Measurements from ENCODE around the gene RAI1. TPM values are rescaled to one million over a fixed set of nuclear protein-coding genes. Genes with fewer than 3 reads are reported as not detected.

The RAI1 gene
- total and polyA plus RNA-seq, 2 of the 13 experiments (the other 11 are each of a cell fraction or from before 2014, with no cell fraction given) = 3.4 to 5.2 TPM

DNA sequence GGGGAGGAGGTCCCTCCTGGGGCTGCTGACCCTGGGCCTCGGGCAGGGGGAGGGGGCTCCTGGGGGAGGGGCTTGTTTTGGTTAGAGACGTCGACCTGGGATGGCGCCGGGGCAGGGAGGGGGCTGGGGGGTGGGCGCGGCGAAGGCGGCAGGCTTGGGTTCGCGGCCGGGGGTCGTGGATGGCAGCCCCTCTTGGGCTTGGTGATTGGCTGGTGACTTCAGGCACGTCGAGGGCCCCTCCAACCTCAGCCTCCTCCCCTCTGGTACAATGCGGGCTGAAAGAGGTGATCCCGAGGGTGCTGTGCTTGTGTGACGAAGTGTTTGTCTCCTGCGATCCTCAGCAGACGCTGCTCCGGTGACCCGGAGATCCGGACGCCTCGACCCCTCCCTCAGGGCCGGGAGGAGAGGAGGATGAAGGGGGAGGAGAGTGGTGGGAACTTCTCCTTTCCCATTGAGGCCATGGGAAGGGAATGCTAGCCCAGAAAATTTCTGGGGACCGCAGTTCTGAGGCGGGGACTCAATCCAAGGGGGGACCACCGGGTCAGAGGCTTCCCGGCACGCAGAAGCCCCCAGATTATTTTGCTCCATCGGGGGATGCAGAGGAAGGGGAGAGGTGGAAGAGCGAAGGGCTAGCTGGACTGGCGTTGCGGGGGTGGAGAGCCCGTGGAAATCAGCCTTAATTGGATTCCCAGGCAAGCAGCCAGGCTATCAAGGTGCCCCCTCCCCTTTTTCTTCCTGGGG, 43.9 kb downstream of the RAI1 start:
- Histone ChIP-seq H3K9me3 (ENCODE audit: low read length) (no peaks in the 10 kb centered on the region), H3K27ac (ENCODE audit: extremely low read length, insufficient read depth, low read length) (no peak overlapping the region), H3K79me2 (ENCODE audit: insufficient read depth, low read length) (peaks cover 20% of the 10 kb centered on the region), H4K20me1 (ENCODE audit: insufficient read depth, low read length) (peaks cover 16% of the 10 kb centered on the region), H3K4me3 (replicated peaks in 1 of 3; ENCODE audit: insufficient read depth in 1 of 3, low read depth in 2 of 3, low read length in 3 of 3) (no peak overlapping the region), H3K9ac (ENCODE audit: insufficient read depth, low read depth, low read length) (no peak overlapping the region), H3K4me2 (ENCODE audit: low read depth, low read length) (no peak overlapping the region), H2AFZ (ENCODE audit: low read length) (no peak overlapping the region), H3K27me3 (ENCODE audit: control insufficient read depth in 1 of 2, insufficient read depth in 2 of 2, low read length in 2 of 2) (no peaks in the 10 kb centered on the region), H3K36me3 (replicated peaks in 1 of 2; ENCODE audit: control insufficient read depth in 1 of 2, insufficient read depth in 2 of 2, low read length in 2 of 2) (peaks cover 8 to 10% of the 10 kb centered on the region in 2 experiments; a peak in 3 of 5 replicates), H3K4me1 (ENCODE audit: insufficient read depth, low read length) (peaks cover 13% of the 10 kb centered on the region)
- POLR2A ChIA-PET = no interaction called here
- CTCF ChIA-PET (ENCODE audit: low intra/inter-chr PET ratio, low total read pairs) = no interaction called here
- DNase-seq (ENCODE audit: low spot score) = no peak
- ATAC-seq = no peak
- TF ChIP-seq BRCA1 (CRISPR knock-in tag; IDR thresholded peaks at IDR 0.05) (no peak), XBP1 (CRISPR knock-in tag; IDR thresholded peaks at IDR 0.05) (no peak), ZNF652 (CRISPR knock-in tag; IDR thresholded peaks at IDR 0.05; ENCODE audit: borderline replicate concordance, low read depth) (no peak), ZNF207 (IDR thresholded peaks at IDR 0.05; ENCODE audit: borderline replicate concordance) (no peak), AGO1 (IDR thresholded peaks at IDR 0.05; ENCODE audit: low read depth, low read length, poor library complexity, severe bottlenecking) (no peak), ZNF839 (CRISPR knock-in tag; IDR thresholded peaks at IDR 0.05; ENCODE audit: borderline replicate concordance) (no peak), ARID2 (CRISPR knock-in tag; IDR thresholded peaks at IDR 0.05; ENCODE audit: borderline replicate concordance) (no peak), MYNN (CRISPR knock-in tag; IDR thresholded peaks at IDR 0.05; ENCODE audit: low read depth) (no peak), ZNF331 (CRISPR knock-in tag; IDR thresholded peaks at IDR 0.05) (no peak), ZMYM2 (CRISPR knock-in tag; IDR thresholded peaks at IDR 0.05) (no peak), LCORL (IDR thresholded peaks at IDR 0.05) (no peak), LCORL (CRISPR knock-in tag; IDR thresholded peaks at IDR 0.05) (no peak), ZBTB42 (CRISPR knock-in tag; IDR thresholded peaks at IDR 0.05) (no peak), ZNF788 (CRISPR knock-in tag; IDR thresholded peaks at IDR 0.05; ENCODE audit: borderline replicate concordance) (no peak)
- TF ChIP-seq, protein P1, sequence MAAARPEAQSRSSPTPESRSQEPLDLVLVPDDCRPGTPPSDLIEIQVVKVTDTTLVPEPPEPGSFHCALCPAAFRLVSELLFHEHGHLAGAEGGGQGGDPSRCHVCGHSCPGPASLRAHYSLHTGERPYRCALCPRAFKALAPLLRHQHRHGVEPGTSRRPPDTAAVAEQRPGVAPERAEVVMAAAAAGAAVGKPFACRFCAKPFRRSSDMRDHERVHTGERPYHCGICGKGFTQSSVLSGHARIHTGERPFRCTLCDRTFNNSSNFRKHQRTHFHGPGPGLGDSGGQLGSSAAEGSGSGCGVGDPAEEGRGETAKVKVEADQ (CRISPR knock-in tag; IDR thresholded peaks at IDR 0.05; ENCODE audit: borderline replicate concordance) = no peak
- TF ChIP-seq, protein P2, sequence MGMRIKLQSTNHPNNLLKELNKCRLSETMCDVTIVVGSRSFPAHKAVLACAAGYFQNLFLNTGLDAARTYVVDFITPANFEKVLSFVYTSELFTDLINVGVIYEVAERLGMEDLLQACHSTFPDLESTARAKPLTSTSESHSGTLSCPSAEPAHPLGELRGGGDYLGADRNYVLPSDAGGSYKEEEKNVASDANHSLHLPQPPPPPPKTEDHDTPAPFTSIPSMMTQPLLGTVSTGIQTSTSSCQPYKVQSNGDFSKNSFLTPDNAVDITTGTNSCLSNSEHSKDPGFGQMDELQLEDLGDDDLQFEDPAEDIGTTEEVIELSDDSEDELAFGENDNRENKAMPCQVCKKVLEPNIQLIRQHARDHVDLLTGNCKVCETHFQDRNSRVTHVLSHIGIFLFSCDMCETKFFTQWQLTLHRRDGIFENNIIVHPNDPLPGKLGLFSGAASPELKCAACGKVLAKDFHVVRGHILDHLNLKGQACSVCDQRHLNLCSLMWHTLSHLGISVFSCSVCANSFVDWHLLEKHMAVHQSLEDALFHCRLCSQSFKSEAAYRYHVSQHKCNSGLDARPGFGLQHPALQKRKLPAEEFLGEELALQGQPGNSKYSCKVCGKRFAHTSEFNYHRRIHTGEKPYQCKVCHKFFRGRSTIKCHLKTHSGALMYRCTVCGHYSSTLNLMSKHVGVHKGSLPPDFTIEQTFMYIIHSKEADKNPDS (CRISPR knock-in tag; IDR thresholded peaks at IDR 0.05) = no peak
- TF ChIP-seq, protein P3, sequence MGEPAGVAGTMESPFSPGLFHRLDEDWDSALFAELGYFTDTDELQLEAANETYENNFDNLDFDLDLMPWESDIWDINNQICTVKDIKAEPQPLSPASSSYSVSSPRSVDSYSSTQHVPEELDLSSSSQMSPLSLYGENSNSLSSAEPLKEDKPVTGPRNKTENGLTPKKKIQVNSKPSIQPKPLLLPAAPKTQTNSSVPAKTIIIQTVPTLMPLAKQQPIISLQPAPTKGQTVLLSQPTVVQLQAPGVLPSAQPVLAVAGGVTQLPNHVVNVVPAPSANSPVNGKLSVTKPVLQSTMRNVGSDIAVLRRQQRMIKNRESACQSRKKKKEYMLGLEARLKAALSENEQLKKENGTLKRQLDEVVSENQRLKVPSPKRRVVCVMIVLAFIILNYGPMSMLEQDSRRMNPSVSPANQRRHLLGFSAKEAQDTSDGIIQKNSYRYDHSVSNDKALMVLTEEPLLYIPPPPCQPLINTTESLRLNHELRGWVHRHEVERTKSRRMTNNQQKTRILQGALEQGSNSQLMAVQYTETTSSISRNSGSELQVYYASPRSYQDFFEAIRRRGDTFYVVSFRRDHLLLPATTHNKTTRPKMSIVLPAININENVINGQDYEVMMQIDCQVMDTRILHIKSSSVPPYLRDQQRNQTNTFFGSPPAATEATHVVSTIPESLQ (CRISPR knock-in tag; conservative IDR thresholded peaks at IDR 0.05) = no peak
- 92% methylated on average over 22 of the region's 36 CpGs for WGBS (ENCODE audit: low lambda C conversion rate)
- in situ Hi-C loops (cut with HindIII; ENCODE audit: extremely low pct_ligation_motif_present, low pct_unique_long_range_greater_than_20kb) = no loop called here
- no TSS peak for BruUV-seq (replicated peaks)
- FAIRE-seq = no peak
- intact Hi-C loops (cut with micrococcal nuclease; ENCODE audit: unreplicated experiment) = loop anchor here (10.0 kb wide), 1 partner anchor 60 kb away; no protein-coding TSS in a partner anchor

All from HepG2 (cell line).